GM18519 (cell line): ENCODE results near the gene ZNF292.
"Not testable (repeated sequence)": the region's sequence is repeated elsewhere in the genome, so short reads cannot be mapped to it uniquely, and the experiment has no call there.

Experiments used
- ATAC-seq: cut with Tn5 transposase; IDR thresholded peaks from one replicate; pipeline ENCODE4 v1.9.1; 2021; ENCODE audit warnings: mild to moderate bottlenecking, moderate library complexity; ENCODE audit not compliant: unreplicated experiment, low FRiP score

ZNF292 gene

DNA sequence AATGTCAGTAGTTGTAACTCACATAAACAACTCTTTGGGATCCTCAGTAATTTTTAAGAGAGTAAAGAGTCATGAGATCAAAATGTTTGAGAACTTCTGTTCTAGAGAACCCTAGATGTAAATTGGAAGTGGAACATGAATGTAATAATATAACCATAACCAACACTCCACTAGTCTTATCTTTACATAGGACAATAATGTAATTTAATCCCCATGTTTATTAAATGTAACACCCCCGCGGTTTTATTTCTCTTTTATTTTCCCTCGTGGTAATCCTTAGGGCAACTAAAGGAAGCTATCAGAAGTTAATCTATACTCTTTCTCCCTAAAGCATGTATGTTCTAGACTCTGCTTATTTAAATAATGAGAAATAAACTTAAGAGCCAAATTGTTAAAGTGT lies 54.4 kb downstream of the ZNF292 start:
- no peak for ATAC-seq

DNA sequence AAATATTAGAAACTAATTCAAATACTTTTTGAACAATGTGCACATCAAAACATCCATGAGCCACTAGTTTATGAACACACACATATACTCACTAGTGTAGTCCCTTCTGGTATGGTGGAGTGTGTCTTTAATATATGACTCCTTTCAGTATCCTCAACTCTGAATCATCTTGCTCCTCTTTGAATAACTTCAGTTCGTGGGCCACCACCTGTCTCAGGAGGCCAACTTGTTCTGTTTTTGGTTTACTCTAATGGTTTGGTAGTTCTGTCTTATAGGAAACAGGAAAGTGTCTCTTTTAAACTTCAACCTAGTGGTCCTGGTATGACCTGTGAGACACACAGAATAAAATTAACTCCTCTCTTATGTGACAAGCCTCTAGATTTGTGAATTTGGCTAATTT lies 55.6 kb downstream of the ZNF292 start:
- peak; percentile 98 for ATAC-seq

DNA sequence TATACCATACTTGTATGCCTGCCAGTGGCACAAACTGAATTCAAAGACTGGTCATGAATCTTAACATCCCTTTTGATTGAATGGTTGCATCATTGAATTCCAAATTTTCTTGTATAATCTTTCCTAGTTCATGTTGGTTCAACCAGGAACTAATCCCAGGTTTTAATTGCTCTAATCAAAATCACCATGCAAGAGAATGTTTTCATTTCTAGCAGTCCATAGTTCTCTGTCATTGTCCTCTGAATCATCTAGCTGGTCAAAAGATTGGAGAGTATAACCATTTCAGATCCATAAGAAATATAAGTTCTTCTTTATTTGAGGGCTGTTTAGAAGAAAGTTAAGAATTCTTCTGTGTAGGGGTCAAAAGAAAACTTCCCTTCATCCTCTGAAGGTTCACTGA lies 57.2 kb downstream of the ZNF292 start:
- no peak for ATAC-seq

DNA sequence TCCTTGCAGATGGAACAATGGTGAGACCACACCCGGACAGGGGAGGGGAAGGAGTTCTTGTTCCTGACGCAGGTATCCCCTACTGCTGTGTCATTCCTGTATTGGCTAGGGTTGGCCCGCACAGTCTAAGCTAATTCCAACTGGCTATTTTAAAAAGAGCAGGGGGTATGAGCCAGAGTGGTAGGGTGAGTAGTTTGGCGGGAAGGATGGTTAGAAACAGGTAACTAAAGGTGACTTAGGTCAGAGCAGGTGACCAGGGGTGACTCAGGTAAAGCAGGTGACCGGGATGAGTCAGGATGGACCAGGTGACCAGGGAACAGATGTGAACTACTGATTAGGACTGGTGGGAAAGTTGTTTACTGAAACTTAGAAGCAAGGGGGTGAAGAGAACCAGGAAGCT lies 58.0 kb downstream of the ZNF292 start:
- ATAC-seq: no peak

DNA sequence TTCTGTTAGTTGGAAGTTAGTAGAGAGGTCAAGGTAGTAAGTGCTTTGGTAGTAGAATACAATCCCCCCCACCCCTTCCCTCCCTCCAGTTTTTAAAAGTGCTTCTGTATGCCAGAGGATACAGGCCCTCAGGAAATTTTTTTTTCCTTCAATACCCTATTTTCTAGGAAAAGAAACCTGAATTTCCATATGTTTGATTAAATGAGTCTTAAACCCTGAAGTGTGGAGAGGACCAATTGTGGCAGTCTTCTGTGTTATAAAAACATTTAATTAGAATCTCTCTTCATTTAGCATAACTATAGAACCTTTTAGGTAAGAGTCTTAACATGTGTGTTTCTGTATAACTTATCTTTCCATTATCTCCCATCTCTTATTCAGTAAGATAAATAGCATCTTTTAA lies 59.5 kb downstream of the ZNF292 start:
- ATAC-seq: no peak

DNA sequence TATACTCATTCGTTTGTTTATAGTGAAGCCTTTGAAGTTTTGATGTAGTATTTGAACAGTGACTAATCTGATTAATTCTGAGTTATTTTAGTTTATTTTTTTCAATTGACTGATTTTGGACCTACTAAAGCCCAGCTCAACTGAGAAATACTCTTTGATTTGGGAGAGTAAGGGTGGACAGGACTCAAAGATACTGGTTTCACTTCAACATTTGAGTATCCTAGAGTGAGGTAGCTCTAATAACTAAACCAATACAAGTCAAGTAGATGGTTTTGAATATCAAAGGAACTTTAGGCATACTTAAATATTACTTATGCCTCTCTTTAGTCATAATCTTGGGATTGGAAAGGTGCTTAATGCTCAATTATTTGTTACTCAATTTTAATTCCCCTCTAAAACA lies 65.6 kb downstream of the ZNF292 start:
- no peak for ATAC-seq

DNA sequence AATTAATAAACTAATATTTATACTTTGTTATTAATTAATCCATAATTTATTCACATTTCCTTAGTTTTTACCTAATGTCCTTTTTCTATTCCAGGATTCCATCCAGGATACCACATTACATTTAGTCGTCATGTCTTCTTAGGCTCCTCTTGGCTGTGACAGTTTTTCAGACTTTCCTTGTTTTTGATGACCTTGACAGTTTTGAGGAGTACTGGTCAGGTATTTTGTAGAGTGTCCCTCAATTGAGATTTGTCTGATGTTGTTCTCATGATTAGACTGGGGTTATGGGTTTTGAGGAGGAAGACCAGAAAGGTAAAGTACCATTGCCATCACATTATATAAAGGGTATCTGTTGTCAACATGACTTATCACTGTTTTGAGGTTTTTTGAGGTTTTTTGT lies 67.3 kb downstream of the ZNF292 start:
- ATAC-seq: no peak

DNA sequence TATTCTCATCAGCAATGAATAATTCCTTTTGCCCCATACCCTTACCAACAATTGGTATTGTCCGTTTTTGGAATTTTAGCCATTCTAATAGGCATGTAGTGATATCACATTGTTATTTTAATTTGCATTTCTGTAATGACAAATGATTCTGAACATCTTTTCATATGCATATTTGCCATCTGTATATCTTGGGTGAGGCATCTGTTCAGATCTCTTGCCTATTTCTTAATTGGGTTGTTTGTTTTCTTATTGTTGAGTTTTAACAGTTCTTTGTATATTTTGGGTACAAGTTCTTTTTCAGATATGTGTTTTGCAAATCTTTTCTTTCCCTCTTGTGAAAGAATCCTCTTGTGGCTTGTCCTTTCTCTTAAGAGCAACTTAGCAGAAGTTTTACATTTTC lies 69.6 kb downstream of the ZNF292 start:
- ATAC-seq: no peak

DNA sequence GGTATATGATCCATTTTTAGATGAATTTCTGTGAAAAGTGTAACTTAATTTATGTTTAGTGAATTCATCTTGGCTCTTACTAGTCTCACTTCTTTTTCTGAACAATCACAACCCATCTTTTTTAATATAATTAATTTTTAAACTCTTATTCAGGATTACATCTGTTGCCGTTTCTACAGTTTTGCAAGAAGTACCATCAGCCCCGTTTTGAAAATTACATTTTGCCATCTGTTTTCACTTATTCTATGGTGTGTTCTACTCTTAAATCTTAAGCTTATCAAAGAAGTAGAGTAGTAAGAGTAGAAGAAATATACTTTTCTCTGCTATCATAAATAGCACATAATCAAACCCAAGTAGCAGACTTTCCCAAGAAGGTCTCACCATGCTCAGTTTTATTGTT lies 70.1 kb downstream of the ZNF292 start:
- ATAC-seq: no peak

DNA sequence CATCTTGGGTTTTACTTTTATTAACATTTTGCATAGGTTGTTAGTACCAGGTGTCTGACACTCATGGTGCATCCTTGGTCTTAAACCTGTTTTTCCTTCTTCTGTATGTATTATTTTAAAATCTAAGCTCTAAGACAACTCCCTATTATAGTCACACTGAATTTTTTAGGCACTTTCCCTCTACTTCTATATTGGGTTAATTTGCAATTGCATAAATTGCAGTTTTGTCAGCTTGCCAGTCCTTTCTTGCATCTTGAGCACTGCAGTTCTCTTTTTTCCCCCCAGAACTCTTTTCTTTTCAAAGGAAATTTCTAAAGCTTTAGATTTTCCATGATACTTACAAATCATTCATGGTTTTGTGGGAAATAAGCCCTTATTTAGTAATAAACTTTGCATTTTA lies 70.6 kb downstream of the ZNF292 start:
- ATAC-seq: no peak

DNA sequence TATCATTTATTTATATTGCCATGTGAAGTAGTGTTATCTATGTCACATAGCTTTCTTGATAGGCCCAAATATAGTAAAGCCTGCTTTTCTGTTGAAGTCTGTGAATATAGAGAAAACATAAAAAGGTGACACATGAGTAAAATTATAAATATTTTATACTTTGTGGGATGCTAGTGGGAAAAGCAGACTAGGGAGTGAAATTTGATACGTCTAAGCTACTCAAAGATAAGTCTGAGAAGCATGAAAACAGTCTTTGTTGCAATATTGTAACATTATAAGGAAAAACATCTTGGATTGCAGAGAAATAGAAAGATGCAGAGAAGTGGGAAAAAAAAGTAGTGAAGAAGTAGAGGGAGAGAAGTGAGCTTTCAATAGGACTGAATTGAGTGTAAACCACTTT lies 75.4 kb downstream of the ZNF292 start:
- no peak for ATAC-seq

DNA sequence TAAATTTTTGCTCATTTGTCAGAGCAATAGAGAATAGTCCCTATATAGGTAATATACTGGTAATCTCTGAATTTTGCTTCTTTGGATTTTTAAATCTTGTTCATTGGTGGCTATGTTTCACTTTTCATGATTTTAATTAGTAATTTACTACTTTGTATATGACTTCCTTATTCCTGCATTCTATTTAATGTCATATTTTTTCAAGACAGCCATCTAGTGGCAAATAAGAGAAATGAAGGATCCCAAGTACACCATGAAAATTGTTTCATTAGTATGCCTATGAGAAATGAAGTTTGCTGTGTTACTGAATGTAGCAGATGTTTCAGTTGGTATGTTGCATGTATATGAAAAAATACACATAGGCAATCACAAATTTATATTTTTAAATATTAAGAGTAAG lies 82.4 kb downstream of the ZNF292 start:
- no peak for ATAC-seq

DNA sequence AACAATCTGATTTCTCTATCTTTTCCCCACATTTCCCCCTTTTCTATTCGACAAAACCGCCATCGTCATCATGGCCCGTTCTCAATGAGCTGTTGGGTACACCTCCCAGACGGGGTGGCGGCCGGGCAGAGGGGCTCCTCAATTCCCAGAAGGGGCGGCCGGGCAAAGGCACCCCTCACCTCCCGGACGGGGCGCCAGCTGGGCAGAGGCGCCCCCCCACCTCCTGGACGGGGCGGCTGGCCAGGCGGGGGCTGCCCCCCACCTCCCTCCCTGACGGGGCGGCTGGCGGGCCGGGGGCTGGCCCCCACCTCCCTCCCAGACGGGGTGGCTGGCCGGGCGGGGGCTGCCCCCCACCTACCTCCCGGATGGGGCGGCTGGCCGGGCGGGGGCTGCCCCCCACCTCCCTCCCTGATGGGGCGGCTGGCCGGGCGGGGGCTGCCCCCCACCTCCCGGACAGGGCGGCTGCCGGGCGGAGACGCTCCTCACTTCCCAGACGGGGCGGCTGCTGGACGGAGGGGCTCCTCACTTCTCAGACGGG lies 83.8 kb downstream of the ZNF292 start:
- not testable (repeated sequence) for ATAC-seq

DNA sequence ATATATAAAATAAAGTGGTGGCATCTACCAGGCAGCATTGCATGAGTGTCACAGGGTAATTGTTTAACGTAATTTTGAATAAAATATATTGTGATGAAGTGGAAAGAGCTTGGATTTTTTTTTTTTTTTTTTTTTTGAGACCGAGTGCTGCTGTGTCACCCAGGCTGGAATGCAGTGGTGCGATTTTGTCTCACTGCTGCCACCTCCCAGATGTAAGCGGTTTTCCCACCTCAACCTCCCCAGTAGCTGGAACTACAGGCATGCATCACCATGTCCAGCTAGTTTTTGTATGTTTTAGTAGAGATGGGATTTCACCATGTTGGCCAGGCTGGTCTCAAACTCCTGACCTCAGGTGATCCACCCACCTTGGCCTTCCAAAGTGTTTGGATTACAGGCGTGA lies 85.9 kb downstream of the ZNF292 start:
- ATAC-seq: no peak

DNA sequence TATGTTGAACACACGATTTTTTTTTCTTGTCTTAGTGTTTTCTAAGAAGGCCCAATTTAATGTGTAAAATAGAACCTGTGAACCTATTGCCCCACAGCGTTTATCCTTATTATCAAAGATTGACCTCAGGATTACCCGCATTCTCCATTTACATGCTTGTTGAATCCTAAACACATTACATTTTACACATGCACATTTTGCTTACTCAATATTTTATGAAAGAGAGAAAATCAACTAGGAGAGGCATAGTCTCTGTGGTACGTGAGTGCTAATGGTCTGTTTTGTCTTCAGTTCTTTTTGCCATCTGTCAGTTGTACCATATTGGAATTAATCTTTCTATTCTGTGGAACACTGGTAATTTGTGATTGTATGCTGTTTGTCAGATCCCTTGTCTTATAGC lies 86.9 kb downstream of the ZNF292 start:
- no peak for ATAC-seq

DNA sequence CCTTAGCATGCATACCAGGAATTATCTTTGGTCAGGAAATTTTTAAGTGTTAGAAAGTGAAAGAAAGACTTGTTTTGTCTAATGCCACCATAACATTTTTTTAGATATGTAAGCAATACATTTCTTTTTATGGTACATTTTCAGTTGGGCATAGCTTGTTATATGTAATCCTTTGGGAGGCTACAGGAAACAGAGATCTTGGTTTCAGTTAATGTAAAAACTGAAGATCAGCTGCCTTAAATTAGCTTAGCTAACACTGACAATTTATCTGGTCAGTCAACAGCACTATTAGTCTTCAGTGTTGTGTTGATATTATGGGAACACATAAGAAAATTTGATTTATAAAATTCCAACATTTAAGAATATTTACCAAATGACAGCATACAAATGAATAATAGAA lies 88.4 kb downstream of the ZNF292 start:
- no peak for ATAC-seq

DNA sequence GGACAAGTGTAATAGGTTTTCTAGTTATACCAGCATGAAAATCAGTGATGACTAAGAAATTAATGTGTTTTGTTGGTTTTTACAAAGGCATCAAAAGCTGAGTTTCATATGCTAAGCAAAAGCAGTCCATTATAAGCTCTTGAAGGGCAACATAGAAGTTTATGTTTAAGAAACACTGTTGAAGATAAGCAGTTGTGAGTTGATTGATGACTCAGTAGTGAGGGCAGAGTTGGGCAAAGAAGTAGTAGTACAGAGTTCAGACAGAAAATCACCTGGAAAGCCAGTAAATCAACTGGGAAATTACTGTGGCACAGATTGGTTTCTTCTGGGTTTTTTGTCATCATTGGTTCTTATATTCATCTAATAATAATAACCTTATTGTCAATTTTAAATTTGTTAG lies 89.0 kb downstream of the ZNF292 start:
- no peak for ATAC-seq

DNA sequence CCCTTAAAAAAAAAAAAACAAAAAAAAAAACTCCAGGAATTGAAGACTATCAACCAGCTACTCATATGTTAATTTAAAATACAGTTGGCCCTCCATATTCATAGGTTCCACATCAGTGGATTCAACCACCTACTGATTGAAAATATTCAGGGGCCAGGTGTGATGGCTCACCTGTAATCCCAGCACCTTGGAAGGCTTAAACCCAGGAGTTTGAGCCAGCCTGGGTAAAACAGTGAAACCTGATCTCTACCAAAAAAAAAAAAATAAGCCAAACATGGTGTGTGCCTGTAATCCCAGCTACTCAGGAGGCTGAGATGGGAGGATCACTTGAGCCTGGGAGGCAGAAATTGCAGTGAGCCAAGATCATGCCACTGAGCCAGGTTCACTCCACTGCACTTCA lies 94.7 kb downstream of the ZNF292 start:
- no peak for ATAC-seq

DNA sequence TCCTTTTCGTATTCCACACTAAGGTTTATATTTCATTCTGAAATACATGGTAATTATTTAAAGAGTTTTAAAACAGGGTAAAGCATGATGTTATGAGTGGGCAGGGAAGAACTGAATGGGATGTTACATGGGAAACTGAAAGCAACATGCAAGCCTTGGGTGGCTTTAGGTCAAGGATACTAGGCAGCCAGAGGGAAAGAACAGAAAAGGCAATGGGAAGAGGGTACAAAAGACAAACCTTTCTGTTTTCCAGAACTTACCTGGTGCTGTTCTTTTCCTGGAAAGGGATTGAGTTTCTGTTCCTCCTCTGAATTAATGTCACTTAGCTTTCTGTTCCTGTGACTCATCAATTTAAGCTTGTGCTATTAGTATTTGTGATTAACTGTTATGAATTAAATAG lies 95.9 kb downstream of the ZNF292 start:
- ATAC-seq: no peak

DNA sequence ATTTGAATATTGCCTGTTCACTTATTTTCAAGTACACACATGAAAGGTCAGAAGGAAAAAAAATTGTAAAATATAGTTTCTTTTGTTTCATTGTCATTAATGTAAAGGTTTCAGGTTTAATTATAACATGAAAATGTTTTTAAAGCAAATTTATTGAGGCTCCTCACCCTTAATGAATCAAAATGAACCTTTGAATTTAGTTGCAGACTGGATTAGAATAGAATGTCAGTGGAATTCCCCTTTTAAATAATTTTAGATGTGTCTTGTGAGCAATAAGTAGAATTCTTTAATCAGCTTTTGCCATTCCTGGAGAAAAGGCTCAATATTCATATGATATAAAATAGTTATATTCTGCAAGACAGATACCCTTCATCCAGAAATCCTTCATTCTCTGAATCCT lies 96.4 kb downstream of the ZNF292 start:
- no peak for ATAC-seq

DNA sequence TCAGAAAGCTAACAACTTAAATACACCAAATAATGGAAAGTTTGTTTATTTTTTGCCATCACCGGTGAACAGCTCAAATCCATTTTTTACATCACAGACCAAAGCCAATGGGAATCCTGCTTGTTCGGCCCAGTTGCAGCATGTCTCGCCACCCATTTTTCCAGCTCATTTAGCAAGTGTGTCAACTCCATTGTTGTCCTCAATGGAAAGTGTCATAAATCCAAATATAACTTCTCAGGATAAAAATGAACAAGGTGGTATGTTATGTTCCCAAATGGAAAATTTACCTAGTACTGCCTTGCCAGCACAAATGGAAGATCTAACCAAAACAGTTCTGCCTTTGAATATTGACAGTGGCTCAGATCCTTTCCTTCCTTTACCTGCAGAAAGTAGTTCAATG lies 101.7 kb downstream of the ZNF292 start:
- ATAC-seq: no peak

DNA sequence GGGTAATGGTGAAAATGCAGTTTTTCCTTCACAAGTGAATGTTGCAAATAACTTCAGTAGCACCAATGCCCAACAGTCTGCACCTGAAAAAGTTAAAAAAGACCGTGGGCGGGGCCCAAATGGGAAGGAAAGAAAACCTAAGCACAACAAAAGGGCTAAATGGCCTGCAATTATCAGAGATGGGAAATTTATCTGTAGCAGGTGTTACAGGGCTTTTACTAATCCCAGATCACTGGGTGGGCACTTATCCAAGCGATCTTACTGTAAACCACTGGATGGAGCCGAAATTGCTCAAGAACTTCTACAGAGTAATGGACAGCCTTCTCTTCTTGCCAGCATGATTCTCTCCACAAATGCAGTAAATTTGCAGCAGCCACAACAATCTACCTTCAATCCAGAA lies 102.2 kb downstream of the ZNF292 start:
- no peak for ATAC-seq

DNA sequence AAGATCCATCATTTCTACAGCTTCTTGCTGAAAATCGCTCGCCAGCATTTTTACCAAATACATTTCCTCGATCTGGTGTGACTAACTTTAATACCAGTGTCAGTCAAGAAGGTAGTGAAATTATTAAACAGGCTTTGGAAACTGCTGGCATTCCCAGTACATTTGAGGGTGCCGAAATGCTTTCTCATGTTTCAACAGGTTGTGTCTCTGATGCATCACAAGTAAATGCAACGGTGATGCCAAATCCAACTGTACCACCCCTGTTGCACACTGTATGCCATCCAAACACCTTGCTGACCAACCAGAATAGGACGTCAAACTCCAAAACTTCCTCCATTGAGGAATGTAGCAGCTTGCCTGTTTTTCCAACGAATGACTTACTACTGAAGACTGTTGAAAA lies 102.6 kb downstream of the ZNF292 start:
- no peak for ATAC-seq
